HG03175 (cell line): Measurements from ENCODE around the gene FGD6.
A peak's percentile ranks its signal among the peaks of the same experiment; 100 is the strongest.
"Not testable (repeated sequence)": the region's sequence is repeated elsewhere in the genome, so short reads cannot be mapped to it uniquely, and the experiment has no call there.

Experiments used
- ATAC-seq: cut with Tn5 transposase; IDR thresholded peaks from one replicate; pipeline ENCODE4 v1.9.1; 2021; ENCODE audit warnings: mild to moderate bottlenecking, moderate library complexity; ENCODE audit not compliant: unreplicated experiment

FGD6 gene

GRCh38 chr12:95206916-95207315, 10.4 kb downstream of the FGD6 start:
- no peak for ATAC-seq

DNA sequence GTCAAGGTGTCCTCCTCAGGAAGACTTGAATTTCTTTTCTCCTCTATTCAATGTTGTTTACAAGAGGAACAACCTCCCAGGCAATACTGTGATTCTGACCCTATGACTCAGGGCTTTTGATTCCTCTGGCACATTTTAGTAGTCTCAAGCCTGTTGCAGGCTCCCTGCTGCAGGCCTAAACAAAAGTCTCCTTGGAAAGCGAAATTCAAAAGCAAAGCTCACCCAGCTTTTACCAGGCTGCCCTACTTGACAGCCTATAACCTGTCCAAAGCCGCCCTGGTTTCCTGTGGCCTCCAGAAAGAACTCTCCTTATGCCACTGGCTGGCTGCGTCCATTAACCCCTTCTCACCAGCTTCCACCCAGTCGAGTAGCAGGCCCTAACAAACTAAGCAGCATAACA, 11.6 kb downstream of the FGD6 start:
- no peak for ATAC-seq

GRCh38 chr12:95205016-95205624, 12.1 kb downstream of the FGD6 start:
- ATAC-seq = no peak

- ATAC-seq = no peak
Observed at GRCh38 chr12:95204141-95204866, 13.0 kb downstream of the FGD6 start.

DNA sequence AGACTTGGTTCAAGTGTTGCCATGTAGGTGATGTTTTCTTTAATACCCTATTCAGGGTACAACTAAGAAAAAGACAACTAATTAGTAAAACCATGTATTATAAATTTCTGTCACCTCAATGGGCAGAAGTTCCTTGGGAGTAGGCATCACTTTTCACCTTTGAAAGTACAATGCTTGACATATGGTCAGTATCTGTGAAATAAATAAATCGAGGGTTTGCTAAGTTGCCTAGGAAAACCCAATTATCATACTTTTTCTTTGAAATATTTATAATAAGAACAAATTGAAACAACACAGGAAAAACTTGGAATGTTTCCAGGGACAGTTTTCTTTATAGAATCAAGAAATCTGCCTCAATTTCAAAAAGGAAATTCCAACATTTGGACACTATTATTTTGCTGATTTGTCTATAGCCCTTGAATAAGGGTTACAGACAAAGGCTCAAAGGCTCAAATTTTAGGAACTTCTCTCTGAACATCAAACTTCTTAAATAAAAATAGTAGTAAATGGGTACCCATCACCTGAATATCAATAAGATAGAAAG, 13.7 kb downstream of the FGD6 start:
- ATAC-seq = no peak

- no peak for ATAC-seq
Observed at GRCh38 chr12:95202691-95203486, 14.4 kb downstream of the FGD6 start.

DNA sequence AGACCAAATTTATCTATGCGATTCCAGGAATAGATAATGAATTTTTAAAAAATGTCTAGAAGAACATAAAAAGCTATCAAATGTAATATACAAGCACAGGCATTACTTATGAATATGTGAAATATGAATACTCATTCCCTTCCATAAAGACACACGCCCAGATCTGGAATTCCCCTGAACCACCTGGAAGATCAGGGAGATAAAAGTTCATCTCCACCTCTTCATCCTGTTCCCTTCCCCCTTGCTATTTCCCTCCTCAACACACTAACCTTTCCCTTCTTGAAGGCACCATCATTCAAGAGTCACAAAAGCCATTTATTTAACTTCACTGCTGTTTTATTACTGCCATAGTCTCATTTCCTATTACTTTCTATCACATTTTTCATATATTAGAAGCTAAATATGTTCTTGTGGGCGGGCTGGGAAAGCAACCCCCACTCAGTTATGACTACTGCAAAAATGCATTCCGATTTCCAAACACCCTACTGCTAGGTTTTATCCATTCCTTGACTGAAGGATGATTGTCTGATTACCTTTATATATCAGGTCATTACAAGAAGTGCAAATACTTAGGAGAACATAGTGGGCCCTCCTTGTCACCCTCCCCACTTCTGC, 16.1 kb downstream of the FGD6 start:
- no peak for ATAC-seq

- no peak for ATAC-seq
Observed at GRCh38 chr12:95200128-95200894, 17.0 kb downstream of the FGD6 start.

- ATAC-seq = peak; percentile 51
Observed at GRCh38 chr12:95198914-95199313, 18.4 kb downstream of the FGD6 start.

- no peak for ATAC-seq
Observed at GRCh38 chr12:95197636-95198035, 19.6 kb downstream of the FGD6 start.

GRCh38 chr12:95196875-95197569, 20.2 kb downstream of the FGD6 start:
- not testable (repeated sequence) for ATAC-seq

DNA sequence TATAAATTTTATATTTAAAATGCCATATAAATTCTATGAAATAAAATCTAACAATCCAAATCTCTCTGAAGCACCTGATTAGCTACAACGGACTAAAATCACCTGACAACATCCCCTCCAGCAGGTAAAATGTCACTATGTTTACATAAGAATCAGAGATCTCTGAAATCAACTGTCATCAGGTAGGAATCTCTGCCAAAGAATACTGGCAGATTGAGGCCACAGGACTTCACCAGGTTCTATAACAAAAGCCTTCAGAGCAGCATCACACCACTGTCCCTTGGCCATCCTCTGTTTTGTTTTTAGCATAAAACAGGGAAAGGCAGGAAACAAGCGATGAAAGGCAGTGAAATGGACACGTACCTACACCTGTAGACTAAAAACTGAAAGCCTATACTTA, 22.1 kb downstream of the FGD6 start:
- ATAC-seq = no peak

DNA sequence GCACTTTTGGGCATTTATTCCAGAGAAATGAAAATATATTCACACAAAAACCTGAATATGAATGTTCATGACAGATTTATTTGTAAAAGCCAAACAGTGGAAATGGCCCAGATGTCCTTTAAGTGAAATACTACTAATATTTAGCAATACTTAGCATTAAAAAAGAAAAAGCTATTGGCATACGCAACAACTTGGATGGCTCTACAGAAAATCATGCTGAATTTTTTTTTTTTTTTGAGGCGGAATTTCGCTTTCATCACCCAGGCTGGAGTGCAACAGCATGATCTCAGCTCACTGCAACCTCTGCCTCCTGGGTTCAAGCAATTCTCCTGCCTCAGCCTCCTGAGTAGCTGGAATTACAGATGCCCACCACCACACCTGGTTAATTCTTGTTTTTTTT, 24.1 kb downstream of the FGD6 start:
- ATAC-seq = no peak

GRCh38 chr12:95192271-95192670, 25.0 kb downstream of the FGD6 start:
- no peak for ATAC-seq

- no peak for ATAC-seq
Observed at GRCh38 chr12:95191060-95191696, 26.1 kb downstream of the FGD6 start.

- ATAC-seq = no peak
Observed at GRCh38 chr12:95187865-95188415, 29.3 kb downstream of the FGD6 start.

DNA sequence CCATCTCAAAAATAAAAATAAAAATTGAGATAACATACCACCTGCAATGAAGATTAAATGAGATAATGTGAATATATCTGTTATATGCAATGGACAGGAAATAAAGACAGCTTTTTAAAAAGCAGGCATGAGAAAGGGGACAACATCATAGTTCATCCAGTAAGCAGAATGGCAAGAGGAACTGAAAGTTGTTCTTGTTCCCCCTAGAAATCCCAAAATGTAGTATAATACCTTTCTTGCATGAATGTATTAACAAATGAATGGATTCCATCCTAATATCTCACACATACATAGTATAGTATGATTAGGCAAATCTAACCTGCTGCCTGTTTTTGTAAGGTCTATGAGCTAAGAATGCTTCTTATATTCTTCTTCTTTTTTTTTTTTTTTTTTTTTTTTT, 31.4 kb downstream of the FGD6 start:
- no peak for ATAC-seq

DNA sequence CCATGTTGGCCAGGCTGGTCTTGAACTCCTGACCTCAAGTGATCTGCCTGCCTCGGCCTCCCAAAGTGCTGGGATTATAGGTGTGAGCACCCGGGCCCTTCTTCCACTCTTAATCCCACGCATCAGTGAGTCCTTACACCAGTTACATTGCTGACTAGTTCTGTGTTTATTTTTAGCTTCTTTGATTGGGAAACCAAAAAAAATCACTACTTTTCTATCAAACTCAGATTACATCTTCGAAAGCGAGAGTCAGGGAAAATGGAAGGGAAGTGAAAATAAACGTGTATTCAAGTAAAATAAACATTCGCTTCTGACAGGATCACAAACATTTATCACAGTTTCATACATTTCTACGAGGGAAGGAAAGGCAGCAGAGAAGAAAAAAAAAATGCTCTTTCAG, 32.2 kb downstream of the FGD6 start:
- ATAC-seq = no peak

DNA sequence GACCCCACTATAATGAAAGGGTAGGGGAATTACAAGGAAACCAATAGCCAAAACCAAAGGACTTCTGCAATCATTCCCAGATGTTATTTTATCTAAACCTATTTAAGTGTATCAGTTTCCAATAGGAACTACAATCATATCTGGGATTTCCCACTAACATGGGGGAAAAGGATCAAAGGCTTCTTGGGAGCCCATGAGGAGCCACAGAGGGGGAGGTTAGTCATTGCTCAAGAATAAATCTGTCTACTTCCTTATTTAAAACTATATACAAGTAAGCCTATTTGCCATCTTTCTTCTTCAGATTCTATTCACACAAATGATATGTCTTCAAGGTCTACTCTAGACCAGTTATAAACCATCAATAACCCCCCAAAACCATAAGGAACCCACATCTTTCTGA, 33.1 kb downstream of the FGD6 start:
- no peak for ATAC-seq
